Neural progenitor cell (in vitro differentiated cells): Measurements from ENCODE around the gene COPB1. TPM values are rescaled to one million over a fixed set of nuclear protein-coding genes. Genes with fewer than 3 reads are reported as not detected.

Experiments used
- DNase-seq: peaks from one replicate; pipeline ENCODE4 v3.0.0-alpha.2; 2016; ENCODE audit warnings: low spot score
- H2AFZ ChIP-seq: fragments of 200-600 bp; sonication (generic); replicated peaks from 2 replicates; pipeline ENCODE4 v1.6.1; 2016; ENCODE audit warnings: antibody characterized with exemption
- H3F3A ChIP-seq: fragments of 200-600 bp; sonication (generic); 2 replicates; pipeline ENCODE4 v1.6.1; 2016; ENCODE audit warnings: antibody characterized with exemption, low read depth
- H3K27ac ChIP-seq: fragments of 200-600 bp; sonication (generic); 2 replicates; pipeline ENCODE4 v1.5.1; 2016; ENCODE audit warnings: mild to moderate bottlenecking
- H3K27me3 ChIP-seq: fragments of 200-600 bp; sonication (generic); 2 replicates; pipeline ENCODE4 v1.6.1; 2016; ENCODE audit warnings: mild to moderate bottlenecking, moderate library complexity
- H3K36me3 ChIP-seq: fragments of 200-600 bp; sonication (generic); 2 replicates; pipeline ENCODE4 v1.5.1; 2016
- H3K4me1 ChIP-seq: fragments of 200-600 bp; sonication (generic); 2 replicates; pipeline ENCODE4 v1.6.1; 2016; ENCODE audit warnings: mixed run types
- H3K4me2 ChIP-seq: fragments of 200-600 bp; sonication (generic); 2 replicates; pipeline ENCODE4 v1.6.1; 2016
- H3K4me3 ChIP-seq: fragments of 200-600 bp; sonication (generic); 2 replicates; pipeline ENCODE4 v1.5.1; 2016
- H3K79me2 ChIP-seq: fragments of 200-600 bp; sonication (generic); 2 replicates; pipeline ENCODE4 v1.6.1; 2016; ENCODE audit warnings: low read depth
- H3K9ac ChIP-seq: fragments of 200-600 bp; sonication (generic); 2 replicates; pipeline ENCODE4 v1.6.1; 2016
- H3K9me3 ChIP-seq: fragments of 200-600 bp; sonication (generic); 2 replicates; pipeline ENCODE4 v1.5.1; 2016; ENCODE audit warnings: low read depth
- H4K20me1 ChIP-seq: fragments of 200-600 bp; sonication (generic); 2 replicates; pipeline ENCODE4 v1.6.1; 2016; ENCODE audit warnings: low read depth
- H3K27ac Mint-ChIP-seq: 3 replicates; pipeline ENCODE4 v1.8.0; 2021; ENCODE audit warnings: mixed read lengths
- H3K27me3 Mint-ChIP-seq: 2 replicates; pipeline ENCODE4 v1.8.0; 2022; ENCODE audit warnings: low read depth, mild to moderate bottlenecking, inconsistent platforms, moderate library complexity, mixed read lengths; ENCODE audit not compliant: insufficient read depth
- H3K36me3 Mint-ChIP-seq: 3 replicates; pipeline ENCODE4 v1.8.0; 2021; ENCODE audit warnings: mixed read lengths
- H3K4me1 Mint-ChIP-seq: 3 replicates; pipeline ENCODE4 v1.8.0; 2021; ENCODE audit warnings: mixed read lengths
- H3K4me3 Mint-ChIP-seq: 3 replicates; pipeline ENCODE4 v1.8.0; 2021; ENCODE audit warnings: mild to moderate bottlenecking, moderate library complexity, mixed read lengths
- H3K9me3 Mint-ChIP-seq: 3 replicates; pipeline ENCODE4 v1.8.0; 2020; ENCODE audit warnings: mixed read lengths
- EZH2 ChIP-seq: fragments of 200-600 bp; sonication (generic); IDR thresholded peaks from 2 replicates; pipeline ENCODE4 v1.6.1; 2017; ENCODE audit warnings: antibody characterized with exemption, mild to moderate bottlenecking, moderate library complexity
- EZH2phosphoT487 ChIP-seq: fragments of 200-600 bp; sonication (generic); IDR thresholded peaks from 2 replicates; pipeline ENCODE4 v1.6.1; 2017; ENCODE audit warnings: antibody characterized with exemption
- total RNA-seq: library from RNA; depleted of rRNA; stranded (reverse); fragments of >200 nt; gene quantifications from 2 replicates; pipeline ENCODE4 v1.2.3, GENCODE V29; 2015; ENCODE audit warnings: low replicate concordance
- TF ChIP-seq, protein P1 (sequence below): fragments of 200-600 bp; sonication (generic); IDR thresholded peaks from 2 replicates; pipeline ENCODE4 v1.5.1; 2017; ENCODE audit warnings: antibody characterized with exemption, mild to moderate bottlenecking

Gene COPB1
- total RNA-seq, 1 donor from 2014 or later = 212 TPM

DNA sequence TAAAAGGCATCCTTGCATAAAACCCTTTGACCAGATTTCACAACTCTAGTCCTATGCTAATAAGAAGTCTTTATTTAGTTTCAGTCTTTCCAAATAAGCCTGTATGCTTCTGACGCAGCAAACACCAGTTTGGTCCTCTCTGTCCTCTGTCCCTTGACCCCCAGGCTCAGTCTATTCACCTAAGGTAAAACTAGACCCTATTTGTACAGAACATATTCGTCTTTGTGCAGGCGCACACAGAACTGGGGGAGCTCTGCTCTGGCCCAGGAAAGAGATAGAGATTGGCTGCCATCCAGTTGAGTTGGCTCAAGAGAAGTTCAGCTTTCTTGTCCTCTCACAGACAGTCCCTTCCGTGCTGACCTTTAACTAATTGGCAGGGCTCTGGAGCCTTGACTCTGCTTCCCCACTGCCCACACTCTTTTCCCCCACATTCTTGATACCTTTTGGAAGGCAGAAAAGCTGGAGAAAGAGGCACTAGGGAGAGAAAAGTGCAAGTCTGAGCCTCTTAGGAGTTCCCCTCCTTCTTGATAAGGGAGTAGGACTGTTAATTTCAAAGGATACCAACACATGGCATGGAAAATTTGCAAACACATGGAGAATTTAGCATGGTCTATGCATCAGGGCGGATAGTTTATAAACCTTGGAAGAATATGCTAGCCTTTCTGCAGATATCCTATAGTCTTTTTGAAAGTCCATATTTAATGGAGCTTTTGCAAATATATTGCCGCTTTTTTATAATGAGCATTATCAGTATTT is 41.8 kb upstream of the COPB1 start:
- H3K36me3 ChIP-seq = no peaks in the 10 kb centered on the region
- Mint-ChIP-seq H3K36me3 (no peaks in the 10 kb centered on the region), H3K4me3 (no peak overlapping the region), H3K9me3 (no peaks in the 10 kb centered on the region), H3K27ac (no peak overlapping the region), H3K4me1 (peaks cover 20% of the 10 kb centered on the region), H3K27me3 (peaks cover 5% of the 10 kb centered on the region)
- no peak overlapping the region for H3K9ac ChIP-seq
- H2AFZ ChIP-seq = no peak overlapping the region
- TF ChIP-seq, protein P1, sequence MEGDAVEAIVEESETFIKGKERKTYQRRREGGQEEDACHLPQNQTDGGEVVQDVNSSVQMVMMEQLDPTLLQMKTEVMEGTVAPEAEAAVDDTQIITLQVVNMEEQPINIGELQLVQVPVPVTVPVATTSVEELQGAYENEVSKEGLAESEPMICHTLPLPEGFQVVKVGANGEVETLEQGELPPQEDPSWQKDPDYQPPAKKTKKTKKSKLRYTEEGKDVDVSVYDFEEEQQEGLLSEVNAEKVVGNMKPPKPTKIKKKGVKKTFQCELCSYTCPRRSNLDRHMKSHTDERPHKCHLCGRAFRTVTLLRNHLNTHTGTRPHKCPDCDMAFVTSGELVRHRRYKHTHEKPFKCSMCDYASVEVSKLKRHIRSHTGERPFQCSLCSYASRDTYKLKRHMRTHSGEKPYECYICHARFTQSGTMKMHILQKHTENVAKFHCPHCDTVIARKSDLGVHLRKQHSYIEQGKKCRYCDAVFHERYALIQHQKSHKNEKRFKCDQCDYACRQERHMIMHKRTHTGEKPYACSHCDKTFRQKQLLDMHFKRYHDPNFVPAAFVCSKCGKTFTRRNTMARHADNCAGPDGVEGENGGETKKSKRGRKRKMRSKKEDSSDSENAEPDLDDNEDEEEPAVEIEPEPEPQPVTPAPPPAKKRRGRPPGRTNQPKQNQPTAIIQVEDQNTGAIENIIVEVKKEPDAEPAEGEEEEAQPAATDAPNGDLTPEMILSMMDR = no peak
- TF ChIP-seq EZH2phosphoT487 (no peak), EZH2 (no peak)
- no peak overlapping the region for H3K4me2 ChIP-seq
- peaks cover 12% of the 10 kb centered on the region for H3K4me1 ChIP-seq
- H3F3A ChIP-seq = no peaks in the 10 kb centered on the region
- no peaks in the 10 kb centered on the region for H3K9me3 ChIP-seq
- no peaks in the 10 kb centered on the region for H4K20me1 ChIP-seq
- H3K27ac ChIP-seq = no peak overlapping the region
- no peaks in the 10 kb centered on the region for H3K27me3 ChIP-seq
- no peaks in the 10 kb centered on the region for H3K79me2 ChIP-seq
- no peak overlapping the region for H3K4me3 ChIP-seq
- DNase-seq = no peak

DNA sequence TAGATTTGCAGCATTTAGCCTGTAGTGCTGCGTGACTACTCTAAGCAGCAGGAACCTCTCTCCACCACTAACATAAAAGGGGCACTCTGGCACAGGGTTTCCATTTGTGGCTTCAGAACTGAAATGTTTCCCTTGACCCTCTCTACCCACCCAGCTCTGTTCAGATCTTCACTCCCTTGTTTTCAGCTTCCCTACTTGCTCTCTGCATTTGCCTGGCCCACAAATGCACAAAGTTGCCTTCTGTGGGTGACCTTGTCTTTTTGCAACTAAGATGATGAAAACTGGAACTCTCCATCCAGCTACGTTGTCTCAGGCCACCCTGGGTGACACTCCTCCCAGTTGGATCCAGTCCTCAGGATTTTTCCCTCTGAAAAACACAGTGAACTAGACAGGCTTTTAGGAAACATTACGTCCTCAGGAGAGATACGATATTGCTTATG is 40.4 kb upstream of the COPB1 start:
- Histone ChIP-seq H3K79me2 (no peaks in the 10 kb centered on the region), H3K4me2 (no peak overlapping the region), H3K27ac (no peak overlapping the region), H3K36me3 (no peaks in the 10 kb centered on the region), H3K4me3 (no peak overlapping the region), H3K9ac (no peak overlapping the region), H3K4me1 (peaks cover 12% of the 10 kb centered on the region), H3K9me3 (no peaks in the 10 kb centered on the region), H3K27me3 (no peaks in the 10 kb centered on the region), H4K20me1 (no peaks in the 10 kb centered on the region), H3F3A (no peaks in the 10 kb centered on the region), H2AFZ (no peak overlapping the region)
- Mint-ChIP-seq H3K36me3 (no peaks in the 10 kb centered on the region), H3K27me3 (peaks cover 5% of the 10 kb centered on the region), H3K27ac (no peak overlapping the region), H3K9me3 (no peaks in the 10 kb centered on the region), H3K4me3 (no peak overlapping the region), H3K4me1 (peaks cover 13% of the 10 kb centered on the region)
- DNase-seq = no peak
- TF ChIP-seq EZH2phosphoT487 = no peak
- TF ChIP-seq EZH2 = no peak
- TF ChIP-seq, protein P1 = no peak

DNA sequence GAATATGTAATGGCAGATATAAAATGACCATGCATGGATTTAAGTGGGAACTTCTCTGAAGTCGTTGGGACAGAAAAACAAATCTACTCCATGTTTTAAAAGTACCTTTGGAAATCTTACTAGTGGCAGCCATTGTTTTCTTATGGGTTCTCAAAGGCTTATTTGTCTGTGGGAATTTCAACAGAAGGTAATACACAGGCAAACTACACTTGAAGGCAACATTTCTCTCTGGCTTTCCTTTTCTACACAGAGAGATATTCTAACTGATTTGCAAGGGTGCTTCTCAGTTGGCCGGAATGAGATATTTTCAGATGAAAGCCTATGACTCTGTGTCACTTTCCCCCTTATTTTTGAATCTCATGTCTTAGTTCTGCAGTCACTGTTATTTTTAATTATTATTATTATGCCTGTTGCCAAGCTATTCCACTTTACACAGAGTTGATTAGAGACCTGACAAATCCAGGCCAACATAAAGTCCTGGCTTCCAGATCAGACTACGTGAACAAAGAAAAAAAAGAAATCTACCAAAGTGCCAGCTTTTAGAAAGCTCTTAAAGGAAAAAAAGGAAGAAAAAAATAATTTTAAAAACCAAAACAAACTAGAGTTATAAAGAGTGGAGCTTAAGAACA is 39.4 kb upstream of the COPB1 start:
- no peaks in the 10 kb centered on the region for H3K79me2 ChIP-seq
- Mint-ChIP-seq H3K27ac (no peak overlapping the region), H3K36me3 (no peaks in the 10 kb centered on the region)

More for the DNA sequence above, 39.4 kb upstream of the COPB1 start:
- Histone ChIP-seq H3K36me3 (no peaks in the 10 kb centered on the region), H3K27ac (no peak overlapping the region), H2AFZ (no peak overlapping the region), H3K4me2 (no peak overlapping the region), H3K9ac (no peak overlapping the region), H3K4me3 (no peak overlapping the region), H3K9me3 (no peaks in the 10 kb centered on the region), H4K20me1 (no peaks in the 10 kb centered on the region), H3K27me3 (no peaks in the 10 kb centered on the region), H3K4me1 (peaks cover 12% of the 10 kb centered on the region), H3F3A (no peaks in the 10 kb centered on the region)
- H3K4me3 Mint-ChIP-seq = no peak overlapping the region
- DNase-seq = no peak
- H3K4me1 Mint-ChIP-seq = peaks cover 13% of the 10 kb centered on the region
- H3K27me3 Mint-ChIP-seq = peaks cover 7% of the 10 kb centered on the region
- no peak for TF ChIP-seq EZH2
- TF ChIP-seq EZH2phosphoT487 = no peak
- TF ChIP-seq, protein P1 = no peak
- H3K9me3 Mint-ChIP-seq = no peaks in the 10 kb centered on the region
